ENCODE measurements around the gene AKR1D1. TPM values are rescaled to one million over a fixed set of nuclear protein-coding genes. Genes with fewer than 3 reads are reported as not detected.
"Not testable (repeated sequence)": the region's sequence is repeated elsewhere in the genome, so short reads cannot be mapped to it uniquely, and the experiment has no call there.

The AKR1D1 gene
- total RNA-seq, 4 donors from 2014 or later, result not detected

- Histone ChIP-seq H3K4me1 (no peaks in the 10 kb centered on the region), H3K27ac (no peak overlapping the region), H3K36me3 (no peaks in the 10 kb centered on the region), H3K27me3 (no peaks in the 10 kb centered on the region), H3K4me3 (no peak overlapping the region), H3K9me3 (peaks cover 0 to 2% (median 0%) of the 10 kb centered on the region in 4 donors)
- DNase-seq, result no peak
- no peak for TF ChIP-seq POLR2A (IDR thresholded peaks at IDR 0.05)
- TF ChIP-seq CTCF (IDR thresholded peaks at IDR 0.05), result no peak
Observed at GRCh38 chr7:138032186-138032585, 44.1 kb upstream of the AKR1D1 start.

GRCh38 chr7:138032770-138033169 is 43.5 kb upstream of the AKR1D1 start:
- H3K27ac ChIP-seq, result no peak overlapping the region
- H3K36me3 ChIP-seq, result no peaks in the 10 kb centered on the region
- DNase-seq, result no peak
- no peak overlapping the region for H3K4me3 ChIP-seq
- H3K4me1 ChIP-seq, result no peaks in the 10 kb centered on the region
- H3K9me3 ChIP-seq, result peaks cover 0 to 2% (median 0%) of the 10 kb centered on the region in 4 donors
- TF ChIP-seq POLR2A (IDR thresholded peaks at IDR 0.05) (no peak), CTCF (IDR thresholded peaks at IDR 0.05) (no peak)
- H3K27me3 ChIP-seq, result no peaks in the 10 kb centered on the region

GRCh38 chr7:138033241-138033640 is 43.0 kb upstream of the AKR1D1 start:
- H3K4me1 ChIP-seq, result no peaks in the 10 kb centered on the region
- H3K36me3 ChIP-seq, result no peaks in the 10 kb centered on the region
- H3K4me3 ChIP-seq, result no peak overlapping the region
- H3K9me3 ChIP-seq, result peaks cover 0 to 2% (median 0%) of the 10 kb centered on the region in 4 donors
- TF ChIP-seq POLR2A (IDR thresholded peaks at IDR 0.05) (no peak), CTCF (IDR thresholded peaks at IDR 0.05) (no peak)
- H3K27me3 ChIP-seq, result no peaks in the 10 kb centered on the region
- H3K27ac ChIP-seq, result no peak overlapping the region
- DNase-seq, result no peak

- peaks cover 0 to 2% (median 0%) of the 10 kb centered on the region in 4 donors for H3K9me3 ChIP-seq
- H3K27me3 ChIP-seq, result no peaks in the 10 kb centered on the region
- DNase-seq, result no peak
- no peaks in the 10 kb centered on the region for H3K4me1 ChIP-seq
- H3K27ac ChIP-seq, result no peak overlapping the region
- no peaks in the 10 kb centered on the region for H3K36me3 ChIP-seq
- H3K4me3 ChIP-seq, result no peak overlapping the region
- no peak for TF ChIP-seq POLR2A (IDR thresholded peaks at IDR 0.05)
- no peak for TF ChIP-seq CTCF (IDR thresholded peaks at IDR 0.05)
Observed at GRCh38 chr7:138036135-138036534, 40.1 kb upstream of the AKR1D1 start.

GRCh38 chr7:138040063-138040462 is 36.2 kb upstream of the AKR1D1 start:
- not testable (repeated sequence) for H3K27me3 ChIP-seq, H3K4me1 ChIP-seq, H3K9me3 ChIP-seq, DNase-seq, H3K36me3 ChIP-seq, H3K4me3 ChIP-seq, H3K27ac ChIP-seq

- DNase-seq, result no peak
- H3K27ac ChIP-seq, result no peak overlapping the region
- H3K36me3 ChIP-seq, result no peaks in the 10 kb centered on the region
- no peaks in the 10 kb centered on the region for H3K9me3 ChIP-seq
- H3K4me3 ChIP-seq, result no peak overlapping the region
- H3K27me3 ChIP-seq, result no peaks in the 10 kb centered on the region
- H3K4me1 ChIP-seq, result no peaks in the 10 kb centered on the region
- TF ChIP-seq CTCF (IDR thresholded peaks at IDR 0.05), result no peak
- TF ChIP-seq POLR2A (IDR thresholded peaks at IDR 0.05), result no peak
Observed at GRCh38 chr7:138044897-138045296, 31.4 kb upstream of the AKR1D1 start.
